ENCODE measurements around the gene MYLK.
A peak's percentile ranks its signal among the peaks of the same experiment; 100 is the strongest.
"Not testable (repeated sequence)": the region's sequence is repeated elsewhere in the genome, so short reads cannot be mapped to it uniquely, and the experiment has no call there.

MYLK gene

DNA sequence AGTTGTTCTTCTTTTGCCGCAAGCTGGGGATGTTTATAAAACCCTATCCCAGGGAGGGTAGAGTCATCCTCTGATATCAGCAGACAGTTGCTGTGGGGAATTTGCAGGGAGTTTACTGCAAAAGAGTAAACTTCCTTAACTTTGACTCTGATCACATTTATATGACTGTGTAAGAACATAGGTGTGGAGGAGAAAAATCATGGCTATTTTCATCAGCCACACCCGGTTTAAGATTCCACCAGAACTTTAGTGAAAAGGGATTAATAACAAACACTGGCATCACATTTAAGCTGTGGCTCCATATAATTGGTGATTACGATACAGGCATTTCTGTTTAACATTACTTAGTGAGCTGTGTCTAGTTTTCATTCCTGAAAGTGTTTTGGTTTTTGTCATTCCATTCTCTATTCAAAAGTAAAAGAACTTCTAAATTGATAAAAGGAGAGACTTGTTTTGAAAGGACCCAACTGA, 143.1 kb downstream of the MYLK start:
- DNase-seq = no peak

DNA sequence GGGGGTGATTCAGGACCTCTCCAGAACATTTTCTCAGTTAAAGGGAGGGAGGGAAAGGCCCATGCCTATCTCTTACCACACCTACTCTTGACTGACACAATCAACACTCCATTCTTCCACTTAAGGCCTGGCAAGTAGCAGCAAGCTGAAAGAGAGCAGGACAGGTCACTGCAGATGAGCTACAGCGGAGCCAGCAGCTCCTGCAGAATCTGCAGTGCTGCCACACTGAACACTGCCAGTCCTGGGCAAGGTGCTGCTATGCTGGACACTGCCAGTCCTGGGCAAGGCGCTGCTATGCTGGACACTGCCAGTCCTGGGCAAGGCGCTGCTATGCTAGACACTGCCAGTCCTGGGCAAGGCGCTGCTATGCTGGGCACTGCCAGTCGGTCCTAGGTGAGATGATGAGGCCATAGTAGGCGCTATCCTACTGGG, 143.7 kb downstream of the MYLK start:
- no peak for DNase-seq

DNA sequence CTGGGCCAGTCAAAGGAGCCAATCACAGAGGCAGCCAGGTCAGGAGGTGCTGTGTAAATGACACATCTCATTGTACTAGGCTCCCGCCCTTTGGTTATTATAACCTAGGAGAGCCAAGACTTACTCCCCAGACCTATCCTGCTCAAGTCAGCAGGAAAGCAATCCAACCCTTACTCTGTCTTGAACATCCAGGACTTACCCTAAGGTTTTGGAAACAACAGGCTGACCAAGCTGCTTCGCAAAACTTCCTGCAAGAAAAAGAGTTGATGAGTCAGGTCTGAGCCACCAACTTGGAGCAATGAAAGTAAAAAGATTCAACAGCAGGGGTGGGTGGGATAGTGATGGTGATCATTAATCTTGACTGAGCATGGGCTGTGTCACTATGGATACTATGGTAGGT, 144.4 kb downstream of the MYLK start:
- DNase-seq = no peak

GRCh38 chr3:123739106-123739505, 145.0 kb downstream of the MYLK start:
- no peak for DNase-seq

DNA sequence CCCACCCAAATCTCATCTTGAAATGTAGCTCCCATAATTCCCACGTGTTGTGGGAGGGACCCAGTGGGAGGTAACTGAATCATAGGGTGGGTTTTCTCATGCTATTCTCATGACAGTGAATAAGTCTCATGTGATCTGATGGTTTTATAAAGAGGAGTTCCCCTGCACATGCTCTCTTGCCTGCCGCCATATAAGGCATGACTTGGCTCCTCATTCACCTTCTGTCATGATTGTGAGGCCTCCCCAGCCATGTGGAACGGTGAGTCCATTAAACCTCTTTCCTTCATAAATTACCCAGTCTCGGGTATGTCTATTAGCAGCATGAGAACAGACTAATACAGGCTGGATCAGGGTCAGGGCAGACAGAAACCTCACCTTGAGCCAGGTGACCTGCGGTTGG, 145.6 kb downstream of the MYLK start:
- not testable (repeated sequence) for DNase-seq

- no peak for DNase-seq
Observed at GRCh38 chr3:123737168-123737567, 147.0 kb downstream of the MYLK start.

- DNase-seq = no peak
Observed at GRCh38 chr3:123735456-123735855, 148.7 kb downstream of the MYLK start.

DNA sequence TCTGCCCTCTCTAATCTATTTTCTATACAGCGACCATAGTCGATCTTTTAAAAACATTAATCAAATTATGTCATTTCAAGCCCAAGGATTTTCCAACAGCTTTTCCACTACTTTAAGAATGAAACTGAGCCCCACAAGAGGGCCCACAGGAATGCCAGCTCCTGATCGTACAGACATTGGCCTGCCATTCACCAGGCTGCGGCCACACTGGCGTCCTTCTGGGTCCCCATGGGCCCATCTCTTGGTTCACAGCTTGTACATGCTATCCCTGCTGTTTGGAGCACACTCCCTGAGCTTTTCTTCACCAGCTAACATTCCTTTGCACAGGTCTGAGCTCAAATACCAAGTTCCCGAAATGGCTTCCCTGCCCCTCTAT, 149.6 kb downstream of the MYLK start:
- no peak for DNase-seq

DNA sequence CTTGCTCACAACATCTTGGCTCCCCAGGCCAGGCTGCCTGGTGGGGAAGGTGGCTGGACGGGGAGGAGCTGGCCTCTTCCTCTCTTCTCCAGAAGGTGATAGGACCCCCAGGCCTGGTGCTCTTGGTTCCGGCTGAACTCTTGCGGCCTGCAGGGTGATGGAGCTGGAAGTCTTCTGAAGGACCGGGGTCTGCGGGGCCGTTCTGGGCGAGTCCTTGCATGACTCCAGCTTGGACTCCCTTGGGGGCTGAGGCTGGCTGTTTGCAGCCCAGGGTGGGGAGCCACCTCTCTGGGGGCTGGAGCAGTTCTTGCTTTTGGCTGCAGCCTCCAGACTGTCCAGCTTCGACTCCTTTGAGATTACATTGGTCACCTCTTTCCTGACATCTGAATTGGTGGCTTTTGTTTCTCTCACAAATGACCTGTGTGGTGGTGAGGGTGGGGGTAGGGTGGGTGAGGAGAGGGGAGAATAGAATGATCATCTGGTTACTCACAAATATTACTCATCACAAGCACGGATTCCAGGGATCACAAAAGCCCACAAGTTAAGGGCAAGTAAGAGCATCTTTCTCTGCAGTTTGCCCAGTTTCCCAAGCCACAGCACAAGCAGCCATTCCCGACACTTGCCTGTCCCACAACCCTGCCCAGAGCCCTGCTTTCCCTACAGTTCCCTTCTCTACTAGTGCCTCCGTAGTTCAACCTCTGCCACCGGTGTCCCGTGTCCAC, 150.2 kb downstream of the MYLK start:
- DNase-seq = no peak

DNA sequence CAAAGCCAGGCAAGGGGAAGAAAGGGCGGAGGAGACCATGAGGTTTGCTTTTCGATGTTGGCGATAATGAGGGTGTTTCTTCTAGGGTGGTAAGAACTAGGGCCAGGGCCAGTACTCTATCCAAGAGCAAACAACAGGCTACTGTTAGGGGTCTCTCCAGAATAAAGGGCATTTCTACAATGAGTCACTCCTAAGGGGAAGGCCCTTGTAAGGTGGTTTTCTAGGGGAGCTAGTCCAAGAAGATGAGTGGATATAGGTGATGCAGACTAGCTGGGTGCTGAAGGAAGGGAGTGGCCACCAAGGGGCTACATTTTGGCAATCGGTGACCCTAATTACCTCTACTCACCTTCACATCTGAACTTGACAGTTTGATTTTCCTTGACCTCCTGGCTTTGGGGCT, 150.8 kb downstream of the MYLK start:
- DNase-seq = no peak

DNA sequence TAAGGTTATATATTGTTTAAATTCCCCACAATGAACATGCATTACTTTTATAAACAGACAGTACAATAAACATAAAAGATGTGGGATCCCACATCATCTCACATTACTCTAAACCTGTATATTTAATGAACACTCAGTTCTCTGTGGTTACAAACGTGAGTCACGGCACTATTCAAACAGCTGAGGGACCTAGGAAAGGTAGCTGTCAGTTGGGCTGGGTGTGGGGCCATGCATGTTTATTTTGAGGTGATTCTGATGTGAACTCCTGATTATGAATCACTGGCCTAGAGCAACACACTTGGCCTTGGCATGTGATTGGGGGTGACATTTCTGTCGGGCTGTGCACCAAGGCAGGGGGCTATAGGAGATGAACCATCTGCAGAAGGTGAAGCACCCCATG, 151.7 kb downstream of the MYLK start:
- no peak for DNase-seq

DNA sequence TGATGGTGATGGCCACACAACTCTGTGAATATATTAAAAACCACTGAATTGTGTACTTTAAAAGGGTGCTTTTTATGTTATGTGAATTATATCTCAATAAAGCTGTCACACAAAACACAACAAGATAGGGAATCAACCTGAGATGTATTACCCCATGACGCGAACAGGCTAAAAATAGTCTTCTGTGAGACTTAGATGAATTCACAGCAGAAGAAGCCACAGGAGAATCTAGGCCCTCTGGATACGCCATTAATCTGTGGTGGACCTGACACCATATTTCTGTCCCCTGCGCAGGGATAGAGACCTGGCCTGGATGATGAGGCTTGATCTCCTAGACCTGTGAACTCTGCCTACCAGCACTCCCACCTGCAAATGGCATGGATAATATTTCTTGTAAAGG, 153.3 kb downstream of the MYLK start:
- no peak for DNase-seq

DNA sequence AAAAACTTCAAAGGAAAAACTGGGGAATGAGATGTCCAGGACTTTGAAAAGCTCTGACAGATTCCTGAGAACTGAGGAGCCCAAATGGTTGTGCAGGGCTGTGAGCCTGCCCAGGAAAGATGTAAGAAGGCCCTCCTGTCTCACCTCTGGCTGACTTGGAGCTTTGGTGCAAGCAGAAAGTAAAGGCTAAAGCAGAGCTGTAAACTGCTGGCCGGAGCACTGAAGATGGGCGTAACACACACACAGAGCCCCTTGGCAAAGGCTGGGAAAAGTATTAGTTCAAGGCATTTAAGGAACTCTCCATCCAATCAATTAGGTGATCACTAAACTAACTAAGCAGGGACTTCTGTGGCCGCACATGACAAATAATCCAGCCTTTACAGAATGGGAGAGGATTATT, 155.1 kb downstream of the MYLK start:
- DNase-seq = no peak

GRCh38 chr3:123728014-123728413, 156.1 kb downstream of the MYLK start:
- no peak for DNase-seq

DNA sequence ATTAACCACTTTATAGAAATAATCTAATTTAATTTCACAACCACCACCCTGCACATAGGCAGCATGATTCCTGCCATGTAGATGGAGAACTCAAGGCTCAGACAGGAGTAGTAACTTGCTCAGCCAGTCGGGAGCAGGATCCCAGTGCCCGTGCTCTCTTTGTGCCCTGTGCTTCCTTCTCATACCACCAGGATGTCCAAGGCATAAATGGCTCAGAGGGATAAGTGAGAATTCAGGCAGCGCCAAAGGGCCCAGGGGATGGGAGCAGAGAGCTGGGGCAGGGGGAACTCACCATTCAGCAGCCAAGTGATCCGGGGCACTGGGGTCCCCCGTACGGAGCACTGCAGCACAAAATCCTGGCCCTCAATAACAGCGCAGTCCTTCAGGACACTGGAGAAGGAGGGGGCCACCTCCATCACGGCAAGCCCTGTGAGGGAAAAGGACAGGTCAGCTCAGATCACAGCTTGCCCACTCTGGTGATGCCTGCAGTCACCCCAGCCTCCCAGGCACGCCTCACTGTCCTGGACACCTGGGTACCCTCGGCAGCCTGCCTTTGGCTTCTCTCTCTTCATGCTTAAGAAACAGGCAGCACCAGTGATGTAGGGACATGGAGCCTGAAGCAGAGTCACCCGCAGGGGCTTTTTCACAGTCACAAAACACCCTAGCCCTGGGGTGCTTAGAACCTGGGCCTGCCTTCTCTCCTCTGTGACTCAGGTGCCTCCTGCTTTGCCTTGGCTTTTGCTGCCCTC, 158.3 kb downstream of the MYLK start:
- no peak for DNase-seq

- DNase-seq = no peak
Observed at GRCh38 chr3:123724306-123724705, 159.8 kb downstream of the MYLK start.

DNA sequence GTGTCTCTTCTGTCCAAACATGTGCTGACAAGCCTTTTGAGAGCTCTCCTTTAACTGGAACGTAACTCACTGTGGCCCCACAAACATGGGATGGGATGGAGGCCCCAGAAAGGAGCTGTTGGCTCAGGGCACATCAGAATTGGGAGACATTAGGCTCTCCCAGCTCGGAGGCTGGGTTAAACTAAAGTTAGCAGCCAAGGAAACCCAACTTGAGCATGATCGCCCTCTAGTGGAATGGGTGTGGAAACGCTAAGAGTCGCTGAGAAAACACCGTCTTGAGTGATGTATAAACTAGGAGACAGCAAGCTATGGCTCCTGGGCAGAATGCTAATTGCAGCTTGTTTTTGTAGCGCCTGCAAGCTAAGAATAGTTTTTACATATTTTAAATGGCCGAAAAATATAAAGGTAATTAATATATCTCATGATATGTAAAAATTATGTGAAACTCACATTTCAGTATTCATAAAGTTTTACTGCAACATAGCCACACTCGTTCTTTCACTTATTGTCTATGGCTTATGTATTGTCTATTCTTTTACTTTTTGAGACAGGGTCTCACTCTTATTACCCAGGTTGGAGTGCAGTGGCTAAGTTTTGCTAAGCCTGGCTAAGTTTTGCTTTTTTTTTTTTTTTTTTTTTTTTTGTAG, 160.5 kb downstream of the MYLK start:
- DNase-seq = peak; percentile 66 to 88 (median 87)

GRCh38 chr3:123723070-123723469, 161.1 kb downstream of the MYLK start:
- no peak for DNase-seq

DNA sequence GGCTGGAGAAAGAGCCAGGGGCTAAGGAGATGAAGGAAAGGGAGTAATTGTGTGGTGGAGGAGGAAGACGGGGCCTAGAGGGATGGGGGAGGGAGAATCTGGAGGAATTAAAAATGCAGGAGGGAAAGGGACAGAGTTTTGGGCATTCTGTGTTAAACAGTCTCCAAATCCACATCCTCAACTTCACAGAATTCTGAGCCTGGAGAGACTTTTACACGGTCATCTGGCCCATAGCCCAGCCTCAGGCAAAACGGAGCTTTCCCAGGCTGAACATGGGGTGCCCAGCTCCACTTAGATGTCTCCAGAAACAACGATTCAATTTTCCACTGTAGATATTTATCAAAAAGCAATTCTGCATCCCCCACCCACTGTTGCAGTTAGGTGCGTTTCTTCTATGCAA, 161.7 kb downstream of the MYLK start:
- no peak for DNase-seq

GRCh38 chr3:123722021-123722420, 162.1 kb downstream of the MYLK start:
- DNase-seq = no peak

- not testable (repeated sequence) for DNase-seq
Observed at GRCh38 chr3:123721095-123721689, 162.9 kb downstream of the MYLK start.

- no peak for DNase-seq
Observed at GRCh38 chr3:123720638-123721037, 163.5 kb downstream of the MYLK start.

DNA sequence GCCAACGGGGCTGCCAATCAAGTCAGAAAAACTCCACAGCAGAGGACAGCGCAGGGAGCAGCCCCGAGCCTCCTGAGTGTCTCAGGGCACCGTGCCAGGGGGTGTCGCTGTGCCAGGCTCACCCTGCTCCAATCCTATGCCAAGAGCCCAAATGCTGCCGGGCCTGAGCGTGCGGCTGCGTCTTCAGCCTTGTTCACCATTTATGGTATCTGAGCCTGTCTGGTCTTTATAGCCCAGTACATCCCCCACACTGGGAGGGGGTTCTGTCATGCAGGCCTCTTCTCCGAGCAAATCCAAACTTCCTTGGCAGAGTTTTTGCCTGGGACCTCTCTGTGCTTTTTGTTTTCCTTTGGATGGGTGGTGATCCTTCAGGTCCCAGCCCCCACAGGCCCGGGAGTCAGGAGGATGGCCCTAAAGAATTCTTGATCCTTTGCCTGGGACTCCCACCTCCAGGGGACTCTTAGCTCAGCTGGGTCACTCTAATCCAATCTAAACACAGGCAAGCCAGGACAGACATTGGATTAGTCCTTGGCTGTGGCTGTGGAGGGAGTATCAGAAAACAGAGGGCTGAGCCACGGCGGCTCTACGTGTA, 164.2 kb downstream of the MYLK start:
- no peak for DNase-seq
